Sciatic nerve (tissue), 2 donors: ENCODE data around the gene CRX. TPM values are rescaled to one million over a fixed set of nuclear protein-coding genes. Genes with fewer than 3 reads are reported as not detected.
"Not testable (repeated sequence)": the region's sequence is repeated elsewhere in the genome, so short reads cannot be mapped to it uniquely, and the experiment has no call there.

Experiments
- ATAC-seq: fragments of 200-7000 bp; cut with Tn5 transposase; one replicate; pipeline ENCODE4 v1.9.1; 2020; ENCODE audit warnings: mild to moderate bottlenecking, moderate library complexity
- DNase-seq: peaks from one replicate; pipeline ENCODE4 v3.0.0-alpha.2; 2020; ENCODE audit warnings: low spot score
- intact Hi-C: fragments of 100-400 bp; cut with DNase I; formaldehyde crosslinking; loops from one replicate; pipeline ENCODE4 v1.14.2; 2022
- total RNA-seq: library from RNA; stranded (reverse); fragmentation: NEBNext Ultra II Directional; extraction: Animal tissue kit (Norgen Biotek cat#: 25700); gene quantifications from one replicate; pipeline ENCODE4 v1.2.1, GENCODE V29; 2021
- donor health status: DM: no; HTN: no; CAD: no.
- donor health status: DM: no; HTN: no; CAD: no.

The CRX gene
- total RNA-seq, 1 donor from 2014 or later, result 0.09 TPM

DNA sequence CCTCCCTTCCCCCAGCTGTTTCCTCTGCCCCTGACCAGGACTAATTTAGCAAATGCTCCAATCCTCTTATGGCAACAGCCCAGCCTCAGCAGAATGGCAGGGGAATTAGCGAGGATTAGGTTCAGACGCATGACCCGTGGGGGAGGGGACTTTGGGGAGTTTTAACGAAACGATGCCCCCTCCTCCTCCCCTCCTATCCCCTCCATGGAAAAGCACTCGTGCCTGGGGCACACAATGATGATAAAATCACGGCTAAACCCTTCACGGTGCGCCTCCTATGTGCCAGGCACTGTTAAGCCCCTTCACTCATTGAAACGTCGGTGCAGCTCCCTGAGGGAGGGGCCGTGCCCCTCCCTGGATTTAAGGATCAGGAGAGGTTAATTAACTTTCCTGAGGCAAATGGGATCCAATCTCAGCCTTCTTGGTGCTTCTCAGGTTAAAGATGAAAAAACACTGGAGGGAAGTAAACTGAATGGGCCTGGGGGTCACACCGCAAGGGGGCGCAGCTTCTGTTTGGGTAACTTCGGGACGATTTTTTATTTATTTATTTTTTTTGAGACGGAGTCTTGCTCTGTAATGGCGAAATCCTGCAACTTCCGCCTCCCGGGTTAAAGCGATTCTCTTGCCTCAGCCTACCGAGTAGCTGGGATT, 27.2 kb downstream of the CRX start:
- intact Hi-C loops, result no loop called here
- ATAC-seq (no peak), DNase-seq (no peak)

DNA sequence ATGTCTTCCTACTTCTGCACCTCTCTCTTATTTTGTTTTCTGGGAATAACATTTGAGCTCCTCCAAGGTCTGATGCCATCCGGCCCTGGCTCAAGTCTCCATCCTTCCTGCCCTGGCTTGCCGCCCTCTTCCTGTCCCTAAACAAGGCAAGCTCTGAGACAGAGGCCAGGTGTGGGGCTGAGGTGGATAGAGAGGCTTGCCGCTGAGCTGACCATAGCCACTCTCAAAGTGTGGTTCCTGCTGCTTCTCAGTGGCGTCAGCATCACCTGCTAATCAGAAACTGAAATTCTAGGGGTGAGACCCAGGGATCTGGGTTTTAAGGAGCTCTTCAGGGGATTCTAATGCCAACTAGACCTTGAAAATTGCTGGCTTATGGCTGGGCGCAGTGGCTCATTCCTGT, 31.3 kb downstream of the CRX start:
- DNase-seq (no peak), ATAC-seq (no peak)
- intact Hi-C loops, result no loop called here

DNA sequence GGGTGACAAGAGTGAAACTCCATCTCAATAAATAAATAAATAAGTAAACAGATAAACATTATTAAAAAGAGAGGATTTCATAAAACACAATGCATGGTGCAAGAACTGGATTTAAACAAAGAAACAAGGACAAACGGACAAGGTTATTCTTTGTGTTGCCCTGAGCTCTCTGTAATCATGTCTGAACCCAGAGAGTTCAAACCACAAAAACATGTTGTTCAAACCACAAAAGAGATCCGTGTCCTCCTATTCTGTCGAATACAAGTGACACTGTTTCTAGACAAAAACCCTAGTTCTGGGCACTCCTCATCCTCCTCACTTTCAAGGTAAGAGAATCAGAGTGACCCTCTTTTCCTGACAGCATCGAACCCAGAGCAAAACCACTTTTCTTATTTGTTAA, 32.7 kb downstream of the CRX start:
- no peak for ATAC-seq
- intact Hi-C loops, result no loop called here
- no peak for DNase-seq

DNA sequence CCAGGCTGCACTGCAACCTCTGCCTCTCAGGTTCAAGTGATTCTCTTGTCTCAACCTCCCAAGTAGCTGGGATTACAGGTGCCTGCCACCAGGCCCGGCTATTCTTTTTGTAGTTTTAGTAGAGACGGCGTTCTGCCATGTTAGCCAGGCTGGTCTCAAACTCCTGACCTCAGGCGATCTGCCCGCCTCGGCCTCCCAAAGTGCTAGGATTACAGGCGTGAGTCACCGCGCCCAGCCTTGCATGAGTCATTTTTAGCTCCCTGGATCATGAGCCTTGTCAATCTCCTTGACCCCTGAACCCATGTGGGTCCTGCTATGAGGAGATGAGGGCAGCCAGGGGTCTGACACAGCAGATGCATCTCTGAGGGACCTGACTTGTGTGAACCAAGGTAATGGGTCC, 36.5 kb downstream of the CRX start:
- DNase-seq, ATAC-seq, intact Hi-C loops: not testable (repeated sequence)

DNA sequence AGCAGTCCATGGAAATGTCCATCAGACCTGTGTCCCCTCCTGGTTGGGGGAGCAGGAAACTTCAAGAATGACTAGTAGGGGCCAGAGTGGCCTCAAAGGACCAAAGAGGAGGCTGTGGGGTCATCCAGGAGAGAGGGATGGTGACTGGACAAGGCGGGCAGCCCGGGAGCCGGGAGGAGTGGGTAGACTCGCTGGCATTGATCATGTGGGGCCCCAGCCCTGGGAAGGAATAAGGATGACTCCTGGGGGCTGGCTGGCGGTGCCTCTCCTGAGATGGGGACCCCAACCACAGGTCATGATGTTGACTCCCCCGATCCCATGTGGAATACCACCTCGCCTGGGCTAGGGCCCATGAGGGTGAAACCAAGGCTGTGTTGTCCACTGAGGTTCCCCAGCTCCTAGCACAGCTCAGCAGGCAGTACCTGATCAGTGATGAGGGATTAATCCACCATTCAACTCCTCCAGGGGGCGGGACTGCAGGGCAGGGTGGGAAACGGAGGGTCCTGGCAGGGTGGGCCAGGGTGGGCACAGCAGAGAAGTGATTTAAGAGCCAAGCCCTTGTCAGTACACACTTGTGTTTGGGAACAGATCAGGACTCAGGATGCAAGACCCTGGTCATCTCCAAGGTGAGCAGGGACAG, 37.0 kb downstream of the CRX start, which contains the start of gene TPRX2:
Gene TPRX2 (plus strand): TSS at position 590 of the 640 bp plus-strand sequence. CDS start 12 bp downstream, at position 602.
- ATAC-seq, DNase-seq, intact Hi-C loops: not testable (repeated sequence)

DNA sequence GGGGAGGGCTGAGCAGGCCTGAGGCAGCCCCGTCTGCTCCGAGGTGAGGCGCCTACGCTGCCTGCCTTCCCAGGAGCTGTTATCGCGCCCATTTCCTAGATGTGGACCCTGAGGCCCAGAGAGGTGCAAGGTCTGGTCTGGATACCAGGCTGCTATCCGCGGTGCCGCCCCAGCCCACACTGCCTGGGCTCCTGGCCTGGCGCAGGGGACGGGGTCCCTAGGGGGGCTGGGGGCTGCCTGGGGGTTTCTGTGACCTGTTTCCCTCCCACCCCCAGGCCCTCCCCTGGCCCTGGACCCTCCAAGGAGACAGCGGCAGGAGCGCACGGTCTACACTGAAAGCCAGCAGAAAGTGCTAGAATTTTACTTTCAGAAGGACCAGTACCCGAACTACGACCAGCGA, 38.1 kb downstream of the CRX start:
- intact Hi-C loops, DNase-seq, ATAC-seq: not testable (repeated sequence)

DNA sequence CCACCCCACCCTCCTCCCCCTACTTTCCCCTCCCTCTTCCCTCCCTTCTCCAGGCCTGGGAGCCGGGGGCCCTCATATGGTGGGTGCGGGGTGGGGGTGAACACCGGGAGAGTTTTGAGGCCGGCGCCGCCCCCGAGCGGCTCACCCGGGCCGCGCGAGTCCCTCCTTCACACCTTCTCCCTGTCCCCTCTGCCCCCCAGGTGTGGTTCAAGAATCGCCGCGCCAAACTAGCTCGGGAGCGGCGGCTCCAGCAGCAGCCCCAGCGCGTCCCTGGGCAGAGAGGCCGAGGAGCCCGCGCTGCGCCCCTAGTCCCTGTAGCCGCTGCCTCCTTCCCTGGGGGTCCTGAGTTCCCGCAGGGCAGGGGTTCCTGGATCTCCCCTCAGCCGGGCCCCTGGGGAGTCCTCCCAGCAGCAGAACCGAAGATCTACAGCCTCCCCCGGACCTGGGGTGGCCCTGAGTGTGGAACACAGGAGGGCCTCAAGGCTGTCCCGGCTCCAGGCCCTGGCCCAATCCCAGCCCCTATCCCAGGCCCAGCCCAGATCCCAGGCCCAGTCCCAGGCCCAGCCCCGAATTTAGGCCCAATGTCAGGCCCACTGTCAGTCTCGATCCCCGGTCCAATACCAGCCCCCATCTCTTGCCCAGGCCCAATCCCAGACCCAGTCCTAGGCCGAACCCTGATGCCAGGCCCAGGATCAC, 39.0 kb downstream of the CRX start:
- intact Hi-C loops, result no loop called here
- DNase-seq, result no peak
- ATAC-seq, result no peak

DNA sequence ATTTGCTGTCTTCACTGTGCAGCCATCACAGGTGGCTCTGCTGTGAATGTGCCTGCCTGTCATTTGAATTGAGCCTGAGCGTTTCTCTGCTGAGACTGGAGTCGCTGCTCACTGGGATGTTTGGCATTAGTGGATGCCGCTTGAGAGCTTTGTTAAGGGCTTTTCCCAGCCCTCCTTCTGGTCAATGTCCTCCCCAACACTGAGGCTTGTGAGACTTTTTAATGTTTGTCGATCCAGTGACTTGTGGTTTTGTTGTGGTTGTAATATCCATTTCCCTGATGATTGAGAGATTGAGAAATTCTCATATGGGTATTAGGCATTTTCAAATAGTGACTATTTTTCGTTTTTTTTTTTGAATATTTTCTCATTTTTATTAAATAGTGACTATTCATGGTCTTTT, 39.9 kb downstream of the CRX start:
- no peak for ATAC-seq
- DNase-seq, result no peak
- intact Hi-C loops, result no loop called here

DNA sequence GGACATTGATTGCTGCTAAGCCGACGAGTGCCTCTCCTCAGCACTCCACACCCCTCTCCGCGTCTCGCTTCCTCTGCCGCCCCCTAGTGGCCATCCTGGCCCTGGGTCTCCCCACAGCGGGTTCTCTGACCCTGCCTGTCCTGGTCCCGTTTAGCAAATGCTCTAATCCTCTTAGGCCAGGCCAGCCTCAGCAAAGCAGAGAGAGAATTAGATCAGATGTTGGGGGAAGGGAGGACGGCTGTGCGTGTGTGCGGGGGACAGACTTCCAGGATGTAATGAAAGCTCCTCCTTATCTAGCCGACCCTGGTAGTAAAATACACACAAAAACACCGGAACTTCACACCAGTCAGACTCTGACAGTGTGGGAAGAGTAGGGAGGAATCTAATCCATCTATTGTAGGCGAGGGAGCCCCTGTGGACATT, 41.8 kb downstream of the CRX start:
- intact Hi-C loops, result no loop called here
- DNase-seq, result peak; percentile 95
- ATAC-seq, result peak; percentile 95

DNA sequence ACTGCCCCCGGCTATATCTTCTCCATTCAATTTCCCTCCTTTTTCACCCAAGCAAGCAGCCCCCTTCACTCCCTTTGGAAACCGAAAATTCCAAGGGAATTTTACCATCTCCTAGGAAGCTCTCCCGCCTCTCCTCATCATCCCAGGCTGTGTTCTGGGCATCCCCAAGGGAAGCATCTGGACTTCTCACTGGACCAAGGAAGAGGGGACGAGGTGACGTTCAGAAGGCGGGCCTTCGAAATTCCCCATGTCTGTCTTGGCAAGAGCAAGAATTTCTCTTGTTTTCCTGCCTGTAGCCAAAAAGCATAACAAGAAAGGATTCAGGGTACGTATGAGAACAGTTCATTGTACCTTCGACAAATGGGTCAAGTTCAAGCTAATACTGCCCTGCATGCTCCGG, 43.4 kb downstream of the CRX start:
- ATAC-seq, result no peak
- intact Hi-C loops, result no loop called here
- DNase-seq, result no peak

DNA sequence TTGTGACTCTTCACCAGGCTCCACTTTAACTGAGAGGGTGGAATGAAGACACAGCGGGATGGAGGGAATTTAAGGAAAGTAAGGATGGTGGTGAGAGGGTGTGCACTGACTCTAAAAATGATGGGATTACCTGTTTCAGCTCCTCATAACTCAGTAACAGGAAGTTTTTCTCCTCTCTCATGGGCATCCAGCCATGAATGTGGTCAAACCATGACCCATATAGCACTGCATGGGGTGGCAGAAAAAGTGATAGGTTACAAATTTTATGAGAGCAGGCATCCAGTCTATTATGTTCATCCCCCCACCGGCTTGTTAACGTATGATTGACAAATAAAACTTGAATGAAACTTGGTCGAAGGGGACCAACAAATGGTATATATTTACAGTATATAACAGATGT, 57.2 kb downstream of the CRX start:
- no peak for DNase-seq
- intact Hi-C loops, result no loop called here
- ATAC-seq, result no peak

DNA sequence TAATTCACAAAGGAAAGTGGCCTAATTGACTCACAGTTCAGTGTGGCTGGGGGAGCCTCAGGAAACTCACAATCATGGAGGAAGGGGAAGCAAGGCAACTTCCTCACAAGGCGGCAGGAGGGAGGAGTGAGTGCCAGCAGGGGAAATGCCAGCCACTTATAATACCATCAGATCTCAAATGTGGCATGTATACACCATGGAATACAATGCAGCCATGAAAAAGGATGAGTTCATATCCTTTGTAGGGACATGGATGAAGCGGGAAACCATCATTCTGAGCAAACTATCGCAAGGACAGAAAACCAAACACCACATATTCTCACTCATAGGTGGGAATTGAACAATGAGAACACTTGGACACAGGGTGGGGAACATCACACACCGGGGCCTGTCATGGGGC, 57.6 kb downstream of the CRX start:
- ATAC-seq, DNase-seq, intact Hi-C loops: not testable (repeated sequence)

DNA sequence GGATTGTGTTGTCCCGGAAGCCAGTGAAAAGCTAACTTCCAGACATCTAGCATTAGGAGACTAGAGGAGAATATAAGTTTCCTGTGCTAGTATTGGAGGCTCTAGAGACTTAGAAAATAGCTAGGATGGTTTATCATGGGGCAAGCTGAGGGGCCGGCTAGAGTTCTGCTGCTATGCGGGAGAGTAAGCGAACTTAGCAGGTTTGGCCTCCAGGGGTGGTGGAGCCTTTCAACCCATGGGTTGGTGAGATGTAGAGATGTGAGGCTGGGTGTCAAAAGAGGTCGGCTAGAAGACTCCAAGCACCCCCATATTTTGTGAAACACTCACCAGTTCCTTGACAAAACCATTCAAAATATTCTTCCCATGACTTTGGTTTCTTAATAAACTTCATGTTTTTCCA, 60.0 kb downstream of the CRX start:
- intact Hi-C loops, result no loop called here
- DNase-seq (no peak), ATAC-seq (no peak)

DNA sequence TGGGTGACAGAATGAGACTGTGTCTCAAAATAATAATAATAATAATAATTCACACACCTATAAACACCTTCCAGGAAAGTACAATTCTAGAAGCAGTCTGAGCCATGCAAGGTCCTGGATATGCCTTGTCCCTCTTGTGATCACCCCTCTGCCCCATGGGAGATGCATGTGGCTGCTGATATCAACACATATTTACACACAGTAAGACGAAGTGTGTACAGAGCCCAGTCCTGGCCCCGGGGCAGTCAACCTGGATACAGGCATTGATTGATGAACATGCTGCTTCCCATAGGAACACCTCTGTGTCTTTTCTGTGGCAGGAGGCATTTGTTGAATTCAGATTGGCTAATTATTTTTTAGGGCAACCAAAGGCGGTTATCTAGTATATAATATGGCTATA, 61.2 kb downstream of the CRX start:
- no peak for DNase-seq

DNA sequence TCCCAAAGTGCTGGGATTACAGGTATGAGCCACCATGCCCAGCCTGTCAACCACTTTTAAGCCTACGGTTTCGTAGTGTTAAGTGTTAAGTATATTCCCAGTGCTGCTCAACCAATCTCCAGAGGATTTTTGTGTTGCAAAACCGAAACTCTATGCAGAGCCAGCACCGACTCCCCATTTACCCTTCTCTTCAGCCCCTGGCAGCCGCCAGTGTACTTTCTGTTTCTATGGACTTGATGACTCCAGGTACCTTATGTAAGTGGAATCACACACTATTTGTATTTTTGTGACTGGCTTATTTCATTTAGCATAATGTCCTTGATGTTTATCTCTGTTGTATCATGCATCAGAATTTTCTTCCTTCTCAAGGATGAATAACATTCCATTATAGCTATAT, 63.3 kb downstream of the CRX start:
- peak; percentile 13 for DNase-seq
- intact Hi-C loops, result no loop called here
- no peak for ATAC-seq

More for the DNA sequence above, 61.2 kb downstream of the CRX start:
- no peak for ATAC-seq
- intact Hi-C loops, result no loop called here

DNA sequence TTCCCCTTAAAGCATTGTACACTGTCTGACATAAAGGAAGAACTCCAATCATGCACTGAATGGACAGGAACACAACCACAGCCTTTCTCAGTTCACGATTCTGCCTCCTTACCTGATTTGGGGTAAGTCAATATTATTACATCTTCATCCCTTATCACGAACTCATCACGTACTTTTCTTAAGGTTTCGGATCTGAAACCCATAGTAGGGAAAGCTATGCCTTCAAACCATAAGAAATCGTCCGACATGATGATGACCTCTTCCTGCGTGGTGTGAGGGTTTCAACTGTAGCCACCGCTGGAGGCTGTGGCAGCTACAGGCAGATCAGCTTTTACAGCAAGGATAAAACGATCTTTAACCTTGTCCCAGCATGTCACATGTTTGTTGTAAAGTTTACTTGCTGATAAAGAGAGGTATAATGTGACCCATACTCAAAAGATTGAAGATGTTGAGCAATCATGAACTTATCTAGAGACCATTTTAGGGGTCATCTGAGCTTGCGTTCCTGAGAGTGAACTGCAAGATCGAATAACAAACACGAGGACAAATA, 64.3 kb downstream of the CRX start, which contains the start of gene SULT2A1:
Gene SULT2A1 (minus strand): TSS at position 306 of the 550 bp plus-strand sequence. CDS start 58 bp downstream, at position 248.
- ATAC-seq (no peak), DNase-seq (no peak)
- intact Hi-C loops, result no loop called here

DNA sequence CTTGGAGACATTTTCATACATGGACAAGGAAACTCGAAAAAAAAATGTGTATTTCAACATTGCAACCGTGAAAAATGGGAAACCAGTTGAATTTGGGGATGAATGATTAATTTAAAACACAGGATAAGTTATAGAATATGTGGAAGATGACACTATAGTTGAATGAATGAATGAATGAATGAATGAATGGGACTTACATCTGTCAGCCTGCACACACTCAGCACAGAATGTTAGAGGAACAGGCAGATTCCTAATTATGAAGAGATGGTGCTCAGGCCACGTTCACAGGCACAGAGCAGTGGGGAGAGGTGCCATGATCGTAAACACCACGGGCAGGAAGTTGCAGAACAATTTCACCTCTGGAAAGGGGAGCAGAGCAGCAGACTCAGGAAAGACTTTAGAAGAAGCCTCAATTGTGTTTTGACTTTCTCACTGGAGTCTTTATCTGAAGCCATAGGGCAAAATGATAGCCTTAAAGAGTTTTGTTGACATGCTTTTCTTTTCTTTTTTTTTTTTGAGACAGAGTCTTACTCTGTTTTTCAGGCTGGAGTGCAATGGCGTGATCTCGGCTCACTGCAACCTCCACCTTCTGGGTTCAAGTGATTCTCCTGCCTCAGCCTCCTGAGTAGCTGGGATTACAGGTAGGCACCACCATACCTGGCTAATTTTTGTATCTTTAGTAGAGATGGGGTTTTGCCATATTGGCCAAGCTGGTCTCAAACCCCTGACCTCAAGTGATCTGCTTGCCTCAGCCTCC, 69.3 kb downstream of the CRX start:
- ATAC-seq, result no peak

DNA sequence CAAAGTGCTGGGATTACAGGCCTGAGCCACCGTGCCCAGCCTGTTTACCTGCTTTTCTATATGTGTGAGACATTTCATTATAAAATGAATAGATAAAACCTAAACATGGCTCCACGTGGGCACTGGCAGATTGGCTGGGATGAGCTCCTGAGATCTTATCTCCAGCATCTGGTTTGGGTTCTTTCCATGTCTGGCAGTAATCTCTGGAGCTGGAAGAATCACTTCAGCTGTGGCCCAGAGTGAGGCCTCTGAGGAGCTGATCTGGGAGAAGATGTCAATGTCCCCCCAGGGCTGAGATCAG, 69.8 kb downstream of the CRX start:
- ATAC-seq (no peak), DNase-seq (peak; percentile 10)
- intact Hi-C loops, result no loop called here

More for the DNA sequence above, 69.3 kb downstream of the CRX start:
- intact Hi-C loops, result no loop called here
- DNase-seq, result no peak
